ENCODE measurements around the gene KPTN. TPM values are rescaled to one million over a fixed set of nuclear protein-coding genes. Genes with fewer than 3 reads are reported as not detected.
A peak's percentile ranks its signal among the peaks of the same experiment; 100 is the strongest.
"Not testable (repeated sequence)": the region's sequence is repeated elsewhere in the genome, so short reads cannot be mapped to it uniquely, and the experiment has no call there.

The KPTN gene
- total RNA-seq, 1 experiment from 2014 or later = 22.8 TPM

- BruUV-seq (replicated peaks) = no TSS peak
- H3K4me1 Mint-ChIP-seq (ENCODE audit: low read depth, unreplicated experiment) = no peaks in the 10 kb centered on the region
- intact Hi-C loops (cut with micrococcal nuclease; ENCODE audit: unreplicated experiment) = no loop called here
- H3K27me3 Mint-ChIP-seq (ENCODE audit: unreplicated experiment) = no peaks in the 10 kb centered on the region
- peak overlapping the region; percentile 0 for H3K4me3 Mint-ChIP-seq (ENCODE audit: low read depth, unreplicated experiment)
- TF ChIP-seq, protein P1, sequence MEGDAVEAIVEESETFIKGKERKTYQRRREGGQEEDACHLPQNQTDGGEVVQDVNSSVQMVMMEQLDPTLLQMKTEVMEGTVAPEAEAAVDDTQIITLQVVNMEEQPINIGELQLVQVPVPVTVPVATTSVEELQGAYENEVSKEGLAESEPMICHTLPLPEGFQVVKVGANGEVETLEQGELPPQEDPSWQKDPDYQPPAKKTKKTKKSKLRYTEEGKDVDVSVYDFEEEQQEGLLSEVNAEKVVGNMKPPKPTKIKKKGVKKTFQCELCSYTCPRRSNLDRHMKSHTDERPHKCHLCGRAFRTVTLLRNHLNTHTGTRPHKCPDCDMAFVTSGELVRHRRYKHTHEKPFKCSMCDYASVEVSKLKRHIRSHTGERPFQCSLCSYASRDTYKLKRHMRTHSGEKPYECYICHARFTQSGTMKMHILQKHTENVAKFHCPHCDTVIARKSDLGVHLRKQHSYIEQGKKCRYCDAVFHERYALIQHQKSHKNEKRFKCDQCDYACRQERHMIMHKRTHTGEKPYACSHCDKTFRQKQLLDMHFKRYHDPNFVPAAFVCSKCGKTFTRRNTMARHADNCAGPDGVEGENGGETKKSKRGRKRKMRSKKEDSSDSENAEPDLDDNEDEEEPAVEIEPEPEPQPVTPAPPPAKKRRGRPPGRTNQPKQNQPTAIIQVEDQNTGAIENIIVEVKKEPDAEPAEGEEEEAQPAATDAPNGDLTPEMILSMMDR (IDR thresholded peaks at IDR 0.05; ENCODE audit: unreplicated experiment) = no peak
- CTCF ChIA-PET = no interaction called here
- no peak for DNase-seq
- H3K9me3 Mint-ChIP-seq (ENCODE audit: low read depth, unreplicated experiment) = no peaks in the 10 kb centered on the region
- H3K27ac Mint-ChIP-seq (ENCODE audit: unreplicated experiment) = no peak overlapping the region
- H3K36me3 Mint-ChIP-seq (ENCODE audit: insufficient read depth, unreplicated experiment) = peaks cover 63% of the 10 kb centered on the region
Measured at GRCh38 chr19:47490031-47490430, 6.0 kb upstream of the KPTN start.

DNA sequence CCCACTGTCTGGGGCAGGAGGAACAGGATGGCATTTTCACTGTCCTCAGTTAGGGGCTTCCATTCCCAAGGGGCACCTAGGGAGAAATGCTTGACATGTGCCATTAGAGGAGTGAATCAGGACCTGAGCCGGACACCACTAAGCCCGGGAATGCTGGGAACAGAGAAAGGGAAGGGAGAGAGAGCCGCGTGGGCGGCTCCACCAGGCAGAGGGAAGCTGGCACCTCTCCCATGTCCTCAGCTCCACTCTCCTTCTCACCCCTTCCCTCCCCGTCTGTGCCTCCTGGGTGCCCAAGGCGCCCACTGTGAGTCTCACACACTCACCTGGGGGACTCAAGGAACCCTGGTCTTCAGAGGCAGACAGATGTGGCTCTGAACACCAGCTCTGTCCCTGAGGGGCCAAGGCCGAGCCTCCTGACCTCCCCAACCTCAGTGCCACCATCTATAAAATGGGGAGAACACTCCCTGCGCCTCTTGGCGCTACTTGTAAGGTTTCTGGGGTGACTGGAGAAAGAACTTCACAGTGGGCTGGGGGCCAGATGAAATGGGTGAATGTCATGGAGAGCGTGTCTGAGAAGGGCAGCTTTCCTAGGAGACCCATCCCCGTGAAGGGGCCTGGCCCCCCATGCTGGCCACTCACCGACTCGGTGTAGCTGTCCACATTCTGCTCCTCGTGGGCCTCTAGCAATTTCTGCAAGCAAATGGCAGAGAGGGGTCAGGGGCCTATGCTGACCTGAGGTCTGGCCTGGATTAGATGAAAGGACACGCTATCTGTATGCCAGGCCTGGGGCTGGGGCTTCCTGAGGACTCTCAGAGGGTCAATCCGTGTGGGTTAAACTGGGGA is 5.3 kb upstream of the KPTN start:
- no peaks in the 10 kb centered on the region for H3K27me3 Mint-ChIP-seq (ENCODE audit: unreplicated experiment)
- no peak overlapping the region for H3K27ac Mint-ChIP-seq (ENCODE audit: unreplicated experiment)
- H3K4me3 Mint-ChIP-seq (ENCODE audit: low read depth, unreplicated experiment) = no peak overlapping the region
- H3K36me3 Mint-ChIP-seq (ENCODE audit: insufficient read depth, unreplicated experiment) = peaks cover 71% of the 10 kb centered on the region
- DNase-seq = no peak
- peaks cover 4% of the 10 kb centered on the region for H3K4me1 Mint-ChIP-seq (ENCODE audit: low read depth, unreplicated experiment)
- CTCF ChIA-PET = no interaction called here
- BruUV-seq (replicated peaks) = no TSS peak
- no peaks in the 10 kb centered on the region for H3K9me3 Mint-ChIP-seq (ENCODE audit: low read depth, unreplicated experiment)
- intact Hi-C loops (cut with micrococcal nuclease; ENCODE audit: unreplicated experiment) = no loop called here
- TF ChIP-seq, protein P1 (IDR thresholded peaks at IDR 0.05; ENCODE audit: unreplicated experiment) = no peak

DNA sequence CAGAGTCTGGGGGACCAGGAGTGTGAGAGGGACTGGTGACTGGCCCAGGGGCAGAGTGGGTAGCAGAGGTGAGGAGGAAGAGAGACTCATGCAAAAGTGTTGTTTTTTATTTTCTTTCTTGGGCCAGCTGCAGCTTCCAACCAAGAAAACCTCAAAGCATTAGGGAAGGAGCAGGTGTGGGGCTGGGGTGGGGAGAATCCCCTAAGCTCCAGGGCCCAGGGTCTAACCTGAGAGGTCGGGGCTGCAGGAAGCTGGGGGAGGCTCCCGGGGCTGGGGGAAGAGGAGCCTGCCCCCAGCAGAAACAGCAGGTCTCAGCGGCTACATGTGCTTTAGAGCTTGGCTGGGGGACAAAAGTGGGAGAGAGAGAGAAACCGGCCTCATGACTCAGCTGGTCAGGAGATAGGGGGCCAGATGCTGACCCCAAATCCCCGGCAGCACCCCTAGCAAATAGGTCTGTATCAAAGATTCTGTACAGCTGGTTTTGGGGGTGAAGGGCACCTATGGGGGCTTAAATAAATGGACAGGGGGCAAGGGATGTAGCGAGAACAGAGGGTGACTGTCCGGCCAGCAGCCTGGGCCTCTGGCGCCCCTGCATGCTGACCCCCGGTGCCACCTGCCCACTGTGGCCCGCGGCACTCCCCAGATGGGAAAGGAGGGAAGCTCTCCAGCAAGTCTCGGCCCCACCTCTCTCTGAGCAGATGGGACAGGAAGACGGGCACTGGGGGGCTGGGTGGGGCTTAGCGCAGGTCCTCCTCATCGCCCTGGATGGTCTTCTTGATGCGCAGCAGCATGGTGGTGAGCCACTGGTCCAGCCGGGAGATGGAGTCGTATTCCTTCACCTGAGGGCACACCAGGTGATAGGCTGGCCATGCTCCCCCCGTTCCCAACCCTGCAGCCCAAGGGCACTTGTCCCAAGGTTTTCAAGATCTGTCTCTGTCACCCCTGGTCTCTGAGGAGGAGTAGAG is 3.8 kb upstream of the KPTN start:
- TF ChIP-seq, protein P1 (IDR thresholded peaks at IDR 0.05; ENCODE audit: unreplicated experiment) = no peak
- H3K4me3 Mint-ChIP-seq (ENCODE audit: low read depth, unreplicated experiment) = no peak overlapping the region
- BruUV-seq (replicated peaks) = TSS peak; percentile 33
- H3K27me3 Mint-ChIP-seq (ENCODE audit: unreplicated experiment) = no peaks in the 10 kb centered on the region
- peaks cover 14% of the 10 kb centered on the region for H3K4me1 Mint-ChIP-seq (ENCODE audit: low read depth, unreplicated experiment)
- no peak overlapping the region for H3K27ac Mint-ChIP-seq (ENCODE audit: unreplicated experiment)
- peaks cover 82% of the 10 kb centered on the region for H3K36me3 Mint-ChIP-seq (ENCODE audit: insufficient read depth, unreplicated experiment)
- intact Hi-C loops (cut with micrococcal nuclease; ENCODE audit: unreplicated experiment) = no loop called here
- no peaks in the 10 kb centered on the region for H3K9me3 Mint-ChIP-seq (ENCODE audit: low read depth, unreplicated experiment)
- no peak for DNase-seq
- CTCF ChIA-PET = interaction anchor here (0.6 kb wide), 1 partner anchor 865 kb away, joined by 3 read pairs; no protein-coding TSS in a partner anchor

DNA sequence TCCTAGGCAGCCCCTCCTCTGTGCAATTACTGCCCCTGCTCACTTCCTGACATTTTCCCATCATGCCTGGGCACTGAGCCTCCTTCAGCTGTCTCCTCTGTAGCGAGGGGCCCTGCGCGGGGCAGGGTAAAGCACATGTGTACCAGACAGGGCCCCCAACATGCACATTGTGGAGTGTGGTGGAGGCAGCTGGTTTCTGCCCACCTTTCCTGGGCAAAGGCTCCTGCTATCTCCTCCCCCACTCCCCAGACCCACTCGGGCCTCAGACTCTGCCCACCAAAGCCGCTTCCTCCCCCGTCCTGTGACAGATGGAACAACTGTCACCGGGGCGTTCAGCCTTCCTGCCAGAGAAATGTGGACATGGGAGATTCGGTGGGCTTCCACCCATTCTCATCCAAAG is 2.9 kb upstream of the KPTN start:
- TF ChIP-seq, protein P1 (IDR thresholded peaks at IDR 0.05; ENCODE audit: unreplicated experiment) = no peak
- DNase-seq = no peak
- Mint-ChIP-seq H3K4me1 (ENCODE audit: low read depth, unreplicated experiment) (peaks cover 14% of the 10 kb centered on the region), H3K27me3 (ENCODE audit: unreplicated experiment) (no peaks in the 10 kb centered on the region), H3K27ac (ENCODE audit: unreplicated experiment) (no peak overlapping the region), H3K4me3 (ENCODE audit: low read depth, unreplicated experiment) (no peak overlapping the region), H3K36me3 (ENCODE audit: insufficient read depth, unreplicated experiment) (peaks cover 73% of the 10 kb centered on the region), H3K9me3 (ENCODE audit: low read depth, unreplicated experiment) (no peaks in the 10 kb centered on the region)
- CTCF ChIA-PET = interaction anchor here (0.6 kb wide), 1 partner anchor 865 kb away, joined by 3 read pairs; no protein-coding TSS in a partner anchor
- no TSS peak for BruUV-seq (replicated peaks)
- intact Hi-C loops (cut with micrococcal nuclease; ENCODE audit: unreplicated experiment) = no loop called here

DNA sequence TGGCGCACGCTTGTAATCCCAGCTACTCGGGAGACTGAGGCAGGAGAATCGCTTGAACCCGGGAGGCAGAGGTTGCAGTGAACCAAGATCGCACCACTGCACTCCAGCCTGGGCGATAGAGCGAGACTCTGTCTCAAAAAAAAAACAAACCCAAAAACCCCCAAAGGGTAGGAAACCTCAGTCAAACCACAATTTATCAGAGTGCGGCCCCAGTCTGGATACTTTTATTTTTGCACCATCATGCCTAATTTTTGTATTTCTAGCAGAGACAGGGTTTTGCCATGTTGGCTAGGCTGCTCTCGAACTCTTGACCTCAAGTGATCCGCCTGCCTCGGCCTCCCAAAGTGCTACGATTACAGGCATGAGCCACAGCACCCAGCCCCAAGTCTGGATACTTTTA is 2.2 kb upstream of the KPTN start:
- H3K9me3 Mint-ChIP-seq (ENCODE audit: low read depth, unreplicated experiment); H3K27me3 Mint-ChIP-seq (ENCODE audit: unreplicated experiment); DNase-seq; H3K4me3 Mint-ChIP-seq (ENCODE audit: low read depth, unreplicated experiment); CTCF ChIA-PET; H3K27ac Mint-ChIP-seq (ENCODE audit: unreplicated experiment); BruUV-seq (replicated peaks); intact Hi-C loops (cut with micrococcal nuclease; ENCODE audit: unreplicated experiment): not testable (repeated sequence)
- Mint-ChIP-seq H3K36me3 (ENCODE audit: insufficient read depth, unreplicated experiment) (peaks cover 66% of the 10 kb centered on the region), H3K4me1 (ENCODE audit: low read depth, unreplicated experiment) (peaks cover 14% of the 10 kb centered on the region)

All from Calu3 (cell line).